A204.1 (cell line): ENCODE data around the gene STK11.

Source experiments
- FAIRE-seq: peaks from 2 replicates; lab custom pipeline; 2012; peaks lifted over from hg19 to GRCh38; lab: Jason Lieb, UNC

STK11 gene

DNA sequence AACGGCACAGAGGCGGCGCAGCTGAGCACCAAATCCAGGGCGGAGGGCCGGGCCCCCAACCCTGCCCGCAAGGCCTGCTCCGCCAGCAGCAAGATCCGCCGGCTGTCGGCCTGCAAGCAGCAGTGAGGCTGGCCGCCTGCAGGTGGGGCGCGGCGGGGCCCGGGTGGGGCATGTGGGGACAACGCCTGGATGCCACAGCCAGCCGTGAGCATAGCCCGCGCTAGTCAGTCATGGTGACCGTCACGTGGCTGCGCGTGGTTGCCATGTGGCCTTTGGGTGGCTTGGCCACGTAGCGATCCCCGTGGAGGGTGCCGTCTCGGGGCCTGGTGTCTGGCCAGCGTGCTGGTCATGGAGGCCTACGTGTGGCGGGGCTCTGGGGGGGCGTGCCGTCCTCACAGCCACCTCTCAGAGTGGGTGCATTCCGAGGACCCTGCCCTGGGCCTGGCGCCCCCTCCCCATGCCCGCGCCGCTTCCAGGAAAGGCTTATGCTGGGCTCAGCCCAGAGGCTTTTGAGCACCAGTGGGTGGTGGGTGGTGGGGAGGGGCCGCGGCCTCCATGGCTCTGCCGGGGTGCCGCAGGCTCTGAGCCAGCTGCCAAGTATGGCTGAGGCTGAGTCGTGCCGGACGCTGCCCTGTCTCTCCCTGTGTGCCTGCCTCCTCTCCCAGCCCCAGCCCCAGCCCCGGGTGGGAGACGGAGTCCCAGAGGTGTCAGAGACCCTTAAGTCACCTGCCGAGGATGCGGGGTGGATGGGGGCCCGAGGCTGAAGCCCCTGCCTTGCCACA, 21.1 kb downstream of the STK11 start:
- no peak for FAIRE-seq

DNA sequence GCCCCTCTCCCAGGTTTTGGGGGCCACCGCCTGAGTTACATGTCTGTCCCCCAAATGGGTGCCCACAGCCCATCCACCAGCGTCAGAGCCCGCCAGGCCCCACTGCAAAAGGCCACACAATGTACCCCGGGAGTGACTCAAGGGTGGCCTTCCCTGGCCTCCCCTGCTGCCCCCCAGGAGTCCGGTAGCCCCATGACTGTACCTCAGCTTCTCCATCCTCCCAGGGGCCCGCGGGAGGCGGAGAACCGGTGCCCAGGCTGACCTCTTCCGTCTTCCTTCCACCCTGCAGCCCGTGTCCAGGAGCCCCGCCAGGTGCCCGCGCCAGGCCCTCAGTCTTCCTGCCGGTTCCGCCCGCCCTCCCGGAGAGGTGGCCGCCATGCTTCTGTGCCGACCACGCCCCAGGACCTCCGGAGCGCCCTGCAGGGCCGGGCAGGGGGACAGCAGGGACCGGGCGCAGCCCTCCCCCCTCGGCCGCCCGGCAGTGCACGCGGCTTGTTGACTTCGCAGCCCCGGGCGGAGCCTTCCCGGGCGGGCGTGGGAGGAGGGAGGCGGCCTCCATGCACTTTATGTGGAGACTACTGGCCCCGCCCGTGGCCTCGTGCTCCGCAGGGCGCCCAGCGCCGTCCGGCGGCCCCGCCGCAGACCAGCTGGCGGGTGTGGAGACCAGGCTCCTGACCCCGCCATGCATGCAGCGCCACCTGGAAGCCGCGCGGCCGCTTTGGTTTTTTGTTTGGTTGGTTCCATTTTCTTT, 21.9 kb downstream of the STK11 start:
- no peak for FAIRE-seq

DNA sequence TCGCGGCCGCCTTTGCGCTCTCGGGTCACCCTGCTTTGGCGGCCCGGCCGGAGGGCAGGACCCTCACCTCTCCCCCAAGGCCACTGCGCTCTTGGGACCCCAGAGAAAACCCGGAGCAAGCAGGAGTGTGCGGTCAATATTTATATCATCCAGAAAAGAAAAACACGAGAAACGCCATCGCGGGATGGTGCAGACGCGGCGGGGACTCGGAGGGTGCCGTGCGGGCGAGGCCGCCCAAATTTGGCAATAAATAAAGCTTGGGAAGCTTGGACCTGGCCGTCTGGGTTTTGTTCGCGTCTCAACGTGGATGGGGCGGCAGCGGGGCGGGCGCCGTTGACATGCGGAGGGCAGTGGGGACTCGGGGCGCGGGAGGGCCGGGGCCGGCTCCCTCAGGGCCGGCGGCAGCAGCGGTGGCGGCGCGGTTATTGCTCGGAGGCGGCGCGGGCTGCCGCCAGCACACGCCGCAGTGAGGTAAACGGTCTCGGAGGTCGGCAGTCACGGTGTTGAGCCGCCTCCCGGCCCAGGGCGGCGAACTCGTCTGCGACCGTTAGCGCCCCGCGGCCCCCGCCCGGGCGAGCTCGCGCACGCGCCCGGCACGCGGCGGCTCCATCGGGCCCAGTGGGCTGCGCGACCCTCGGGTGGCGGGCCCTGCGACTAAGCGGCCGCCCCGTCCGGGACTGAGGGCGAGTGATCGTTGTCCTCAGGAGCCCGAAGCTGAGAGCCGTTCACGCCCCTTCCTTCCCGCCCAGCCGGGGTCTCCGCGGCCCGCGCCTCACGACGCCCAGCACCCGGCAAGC, 22.8 kb downstream of the STK11 start:
- FAIRE-seq = no peak

DNA sequence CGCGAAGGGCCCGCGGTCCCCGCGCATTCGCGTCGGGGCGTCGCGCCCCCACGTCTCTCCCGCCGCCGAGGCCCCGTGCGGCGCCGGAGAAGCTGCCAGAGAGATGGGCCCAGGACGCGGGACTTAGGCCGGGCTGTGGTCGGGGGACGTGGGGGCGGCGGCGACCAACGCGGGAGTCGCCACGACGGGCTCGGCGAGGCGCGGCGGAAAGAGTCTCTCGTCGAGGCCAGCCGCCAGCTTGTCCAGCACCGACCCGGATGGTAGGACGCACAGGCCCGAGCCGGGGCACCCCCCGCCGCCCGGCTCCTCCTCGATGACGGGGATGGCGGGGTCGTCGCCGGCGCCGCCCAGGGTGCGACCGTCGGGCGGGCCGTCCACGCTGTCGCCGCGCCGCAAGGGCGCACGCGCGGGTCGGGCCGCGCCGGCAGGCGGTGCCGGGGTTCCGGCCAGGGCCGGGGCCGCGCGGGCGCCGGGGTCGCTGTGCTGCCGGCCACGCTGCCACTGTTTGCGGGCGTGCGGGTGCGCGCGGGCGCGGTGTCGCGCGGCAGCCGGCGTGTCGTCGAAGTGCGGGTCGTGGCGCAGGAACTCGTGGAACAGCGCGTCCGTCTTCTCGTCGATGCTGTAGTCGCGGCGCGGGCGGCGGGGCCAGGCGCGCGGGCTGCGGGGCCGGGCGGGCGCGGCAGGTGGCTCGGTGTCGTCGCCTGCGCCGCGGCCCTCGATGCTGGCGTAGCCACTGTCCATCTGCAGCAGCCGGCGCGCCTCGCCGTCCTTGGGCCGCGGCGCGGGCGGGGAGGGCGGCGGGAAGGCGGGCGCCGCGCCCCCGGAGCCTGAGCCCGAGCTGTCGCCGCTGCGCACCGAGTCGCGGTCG, 23.7 kb downstream of the STK11 start:
- no peak for FAIRE-seq

DNA sequence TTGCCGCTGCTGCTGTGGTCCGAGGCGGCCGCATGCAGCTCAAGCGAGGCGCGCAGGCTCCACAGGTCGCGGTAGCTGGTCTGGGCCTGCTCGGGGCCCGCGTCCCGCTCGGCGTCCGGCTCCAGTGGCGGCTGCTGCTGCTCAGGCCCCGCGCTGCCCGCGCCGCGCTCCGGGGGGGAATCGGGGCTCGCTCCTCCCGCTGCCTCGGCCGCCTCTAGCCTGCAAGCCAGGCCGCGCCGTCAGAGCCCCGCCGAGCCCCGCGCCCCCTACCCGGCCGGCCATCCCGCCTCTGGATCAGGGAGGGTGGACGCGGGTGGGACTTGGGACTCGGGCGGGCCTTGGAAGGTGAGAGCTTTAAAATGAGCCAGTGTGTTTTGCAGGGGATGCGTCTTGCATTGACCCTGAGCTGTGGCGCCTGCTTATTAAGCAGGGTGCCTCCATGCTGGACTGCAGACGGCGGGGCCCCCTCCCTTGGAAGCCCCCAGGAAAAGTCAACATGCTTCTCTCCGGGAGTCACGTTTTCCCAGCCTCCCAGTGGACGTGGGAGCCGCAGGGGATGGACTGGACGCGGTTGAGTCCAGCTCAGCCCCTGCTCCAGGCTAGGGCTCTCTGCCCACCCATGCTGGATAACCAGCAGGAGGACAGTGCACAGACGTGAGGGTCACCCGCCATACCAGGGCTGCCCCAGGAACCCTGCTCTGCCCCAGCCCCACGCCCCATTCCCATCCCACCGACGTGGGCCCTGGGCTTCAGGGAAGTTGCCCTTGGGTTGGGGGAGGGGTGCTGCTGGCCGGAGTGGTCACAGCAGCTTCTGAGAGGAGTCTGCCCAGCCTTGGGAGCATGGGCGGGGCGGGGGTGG, 24.6 kb downstream of the STK11 start:
- FAIRE-seq = no peak

DNA sequence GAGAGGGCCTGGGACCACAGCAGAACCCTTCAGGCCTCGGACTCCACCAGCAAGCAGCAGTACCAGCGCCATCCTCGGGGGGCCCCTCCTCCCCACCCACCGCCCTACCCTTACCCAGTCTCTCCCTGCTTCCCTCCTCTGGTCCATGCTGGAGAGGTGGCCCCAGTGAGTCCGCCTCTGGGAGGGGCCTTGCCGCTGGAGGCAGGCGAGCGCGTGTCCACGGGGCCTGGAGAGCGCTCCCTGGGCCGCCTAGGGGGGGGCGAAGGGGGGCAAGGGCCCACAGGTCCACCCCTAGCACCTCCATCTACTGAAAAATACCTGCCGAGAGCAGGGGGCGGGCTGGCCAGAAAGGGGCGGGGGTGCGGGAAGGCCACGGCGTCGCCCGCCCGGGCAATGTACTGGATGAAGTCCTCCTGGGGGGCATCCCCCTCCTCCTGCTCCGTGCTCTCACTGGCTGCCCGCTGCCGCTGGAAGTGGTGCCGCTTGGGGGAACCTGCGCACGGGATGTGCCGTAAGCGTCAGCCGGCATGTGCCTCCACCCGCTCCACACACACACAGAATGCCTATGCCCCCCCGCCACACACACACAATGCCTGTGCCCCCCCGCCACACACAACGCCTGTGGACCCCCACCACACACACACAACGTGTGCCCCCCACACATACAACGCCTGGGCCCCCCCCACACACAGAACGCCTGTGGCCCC, 25.4 kb downstream of the STK11 start:
- FAIRE-seq = no peak

DNA sequence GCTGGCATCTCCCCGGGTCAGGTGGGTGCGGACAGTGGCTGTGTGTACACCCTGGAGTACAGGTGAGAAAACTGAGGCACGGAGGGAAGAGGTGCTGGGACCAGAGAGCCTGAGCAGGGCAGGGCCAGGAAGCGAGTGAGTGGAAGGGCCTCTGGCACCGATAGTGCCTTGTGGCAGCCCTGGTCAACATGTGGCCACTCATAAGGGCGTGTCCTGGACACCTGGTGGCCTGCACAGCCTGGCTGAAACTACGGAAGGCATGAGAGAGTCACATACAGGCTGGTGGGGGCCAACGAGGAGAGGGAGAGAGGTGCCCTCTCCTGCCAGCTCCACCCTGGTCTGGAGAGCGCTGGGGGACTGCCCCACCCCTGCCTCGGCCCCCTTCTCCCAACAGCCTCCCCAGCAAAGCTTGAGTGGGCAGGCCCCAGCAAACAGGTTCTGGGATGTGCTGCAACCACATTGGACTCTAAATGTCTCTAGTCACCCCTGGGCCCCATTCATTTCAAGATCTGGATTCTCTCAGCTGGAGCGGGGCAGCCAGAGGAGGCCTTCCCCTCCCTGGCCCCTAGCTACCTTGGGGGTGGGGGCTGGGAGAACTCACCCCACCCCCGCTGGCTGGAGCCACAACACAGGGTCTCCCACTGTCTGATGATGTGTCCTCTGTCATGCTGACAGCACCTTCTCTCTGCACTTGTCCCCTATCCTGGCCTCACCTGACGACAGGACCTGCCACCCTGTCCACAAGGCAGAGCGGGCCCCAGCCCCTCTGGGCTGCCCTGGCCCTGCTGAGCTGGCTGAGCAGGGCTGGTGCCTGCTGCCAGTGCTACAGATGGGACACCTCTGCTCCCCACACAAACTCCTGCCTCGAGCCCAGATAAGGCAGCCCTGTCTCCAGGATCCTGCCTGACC, 26.4 kb downstream of the STK11 start:
- FAIRE-seq = no peak

DNA sequence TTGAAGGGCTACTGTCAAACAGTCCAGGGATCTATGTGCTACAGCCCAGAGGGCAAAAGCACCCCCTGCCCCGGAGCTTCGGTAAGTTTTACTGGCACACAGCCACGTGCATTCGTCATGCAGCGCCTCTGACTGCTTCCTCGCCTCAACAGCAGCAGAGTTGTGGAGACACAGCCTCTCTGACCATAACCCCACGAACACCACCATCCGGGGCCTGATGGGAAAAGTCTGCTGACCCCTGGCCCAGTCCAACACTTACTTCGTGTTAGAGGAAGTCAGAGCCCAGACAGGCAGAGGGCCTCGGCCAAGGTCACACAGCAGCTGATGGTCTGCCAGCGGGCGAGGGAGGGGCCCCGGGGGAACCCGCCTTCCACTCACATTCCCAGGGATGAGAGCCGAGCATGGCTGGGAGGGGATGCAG, 27.1 kb downstream of the STK11 start:
- no peak for FAIRE-seq

DNA sequence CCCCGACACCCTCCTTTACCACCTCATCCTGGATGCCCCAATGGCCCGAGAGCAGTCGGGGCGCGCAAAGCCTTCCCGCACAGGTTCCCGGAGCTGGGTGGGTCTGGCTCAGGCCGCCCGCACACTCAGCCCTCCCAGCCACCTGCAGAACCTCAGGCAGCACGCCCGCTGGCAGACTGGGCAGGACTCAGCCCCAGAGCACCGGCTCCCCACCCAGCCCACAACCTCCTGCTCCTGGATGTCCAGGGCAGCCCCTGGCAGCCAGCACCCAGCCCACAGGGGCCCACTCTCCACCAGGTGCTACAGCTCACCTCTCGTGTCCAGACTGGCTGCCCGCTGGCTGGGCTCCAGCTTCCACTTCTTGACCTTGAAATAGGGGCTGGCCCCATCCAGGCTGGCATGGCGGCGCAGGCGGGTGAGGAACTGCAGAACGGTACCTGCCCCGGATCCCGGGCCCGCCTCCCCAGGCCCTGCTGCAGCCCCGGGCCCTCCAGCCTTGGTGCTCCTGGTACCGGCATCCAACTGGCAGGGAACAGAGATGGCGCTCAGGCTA, 27.6 kb downstream of the STK11 start:
- no peak for FAIRE-seq

DNA sequence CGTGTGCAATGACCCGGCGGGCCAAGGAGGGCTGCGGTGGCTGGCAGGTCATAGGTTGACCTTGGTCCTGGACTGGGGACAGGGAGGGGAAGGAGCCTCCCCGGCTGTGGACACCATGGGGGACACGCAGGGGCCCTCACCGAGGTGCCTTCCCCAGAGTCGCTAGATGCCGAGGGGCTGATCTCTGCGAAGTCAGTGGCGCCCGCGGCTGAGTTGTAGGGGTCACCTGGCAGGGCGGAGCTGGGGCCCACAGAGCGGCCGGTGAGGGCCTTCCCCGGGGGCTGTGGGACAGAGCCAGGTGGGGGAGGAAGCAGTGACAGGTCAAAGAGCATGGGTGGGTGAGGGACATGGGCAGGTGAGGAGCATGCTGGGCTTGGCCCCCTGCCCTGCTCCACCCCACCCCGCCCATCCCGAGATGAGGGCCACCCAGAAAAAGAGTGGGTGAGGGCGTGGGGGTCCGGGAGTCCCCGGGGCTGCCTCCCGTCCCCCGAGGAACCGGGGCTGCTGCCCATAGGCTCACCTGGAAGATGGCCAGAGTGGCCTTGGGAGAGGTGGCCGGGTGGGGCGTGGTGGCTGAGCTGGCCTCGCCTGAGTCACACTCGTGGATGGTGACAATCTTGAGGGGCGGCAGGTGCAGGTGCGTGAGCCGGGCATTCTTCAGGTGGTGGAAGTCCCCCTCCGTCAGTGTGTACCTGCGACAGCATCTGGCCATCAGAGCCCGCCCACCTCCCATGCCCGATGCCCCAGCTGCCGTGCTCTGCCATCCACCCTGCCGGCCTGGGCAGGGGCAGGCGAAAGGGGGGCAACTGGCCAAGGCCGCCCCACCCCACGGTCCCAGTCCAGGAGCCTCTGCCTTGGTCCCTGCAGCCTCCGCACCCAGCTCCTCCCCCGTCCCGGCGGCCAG, 28.7 kb downstream of the STK11 start:
- no peak for FAIRE-seq

DNA sequence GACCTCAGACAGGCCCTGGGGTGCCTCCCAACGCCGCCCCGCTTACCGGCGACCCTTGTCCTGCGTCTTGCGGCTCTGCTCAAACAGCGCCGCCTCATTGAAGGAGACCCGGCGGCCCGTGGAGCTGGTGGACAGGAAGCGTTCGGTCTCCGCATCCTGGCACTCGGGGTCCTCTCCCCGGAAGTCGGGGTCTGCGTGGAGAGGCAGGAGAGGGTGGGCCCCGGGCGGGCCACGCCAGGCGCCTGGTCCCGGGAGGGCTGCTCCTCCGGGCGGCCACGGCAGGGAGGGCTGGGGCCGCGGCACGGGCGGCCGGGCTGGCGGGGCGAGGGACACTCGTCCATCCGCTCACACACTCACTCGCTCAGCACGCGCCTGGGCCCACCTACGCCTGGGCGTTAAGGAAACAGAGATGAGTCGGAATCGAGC, 29.4 kb downstream of the STK11 start:
- no peak for FAIRE-seq

DNA sequence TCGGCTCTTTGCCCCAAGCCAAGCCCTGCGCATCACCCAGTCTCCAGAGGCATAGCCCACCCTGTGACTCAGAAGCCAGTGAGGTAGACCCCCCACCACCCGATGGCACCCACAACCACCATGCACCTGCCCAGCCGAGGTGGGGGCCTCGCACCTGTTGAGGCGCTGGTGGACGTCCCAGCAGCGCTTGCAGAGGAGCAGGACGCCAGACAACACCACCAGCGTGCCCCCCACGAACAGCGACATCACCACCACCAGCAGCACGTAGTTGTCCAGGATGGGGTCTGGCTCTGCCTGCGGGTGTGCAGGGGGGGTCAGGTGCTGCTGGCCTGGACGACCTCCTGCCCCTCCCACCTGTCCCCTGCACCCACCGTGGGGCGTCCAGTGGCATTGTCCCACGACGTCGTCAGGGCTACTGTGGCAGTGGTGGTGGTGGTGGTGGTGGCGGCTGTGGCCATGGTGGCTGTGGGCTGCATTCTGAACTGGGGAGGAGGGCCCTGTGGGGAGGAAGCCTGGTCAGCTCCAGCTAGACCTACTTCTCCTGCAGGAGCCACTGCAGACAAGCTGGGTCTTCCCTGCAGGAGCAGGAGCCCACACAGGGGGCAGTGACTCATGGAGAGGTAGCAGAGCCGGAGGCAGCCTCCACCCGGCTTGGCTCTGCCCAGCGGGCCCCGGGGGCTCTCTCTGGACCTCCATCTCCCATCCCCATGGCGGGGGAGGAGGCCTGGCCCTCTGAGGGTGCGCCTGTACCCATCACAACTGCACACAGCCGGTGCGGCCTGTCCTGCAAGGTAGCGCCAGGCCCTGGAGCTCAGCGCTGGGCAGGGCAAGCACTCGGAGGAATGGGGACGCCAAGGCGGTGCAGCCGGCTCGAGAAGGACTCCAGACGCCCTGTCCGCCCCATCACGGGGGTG, 30.3 kb downstream of the STK11 start:
- no peak for FAIRE-seq

DNA sequence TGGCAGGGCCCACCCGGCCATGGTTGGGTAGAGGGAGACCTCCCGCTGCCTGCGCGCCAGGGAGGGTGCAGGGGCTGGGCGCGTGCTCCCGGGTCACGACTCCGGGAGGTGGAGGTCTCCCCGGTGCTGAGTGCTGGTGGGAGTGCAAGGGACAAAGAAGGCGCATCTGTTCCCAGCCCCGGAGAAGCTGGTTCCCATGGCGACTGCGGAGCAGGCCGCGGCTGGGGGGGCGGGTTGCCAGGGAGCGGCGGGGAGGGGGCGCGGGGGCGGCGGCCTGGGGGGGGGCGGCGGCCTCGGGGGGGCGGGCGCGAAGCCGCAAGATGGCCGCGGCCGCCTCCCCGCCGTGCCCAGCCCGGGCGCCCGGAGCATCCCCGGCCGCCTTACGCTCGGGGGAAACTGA, 31.0 kb downstream of the STK11 start:
- FAIRE-seq = no peak

DNA sequence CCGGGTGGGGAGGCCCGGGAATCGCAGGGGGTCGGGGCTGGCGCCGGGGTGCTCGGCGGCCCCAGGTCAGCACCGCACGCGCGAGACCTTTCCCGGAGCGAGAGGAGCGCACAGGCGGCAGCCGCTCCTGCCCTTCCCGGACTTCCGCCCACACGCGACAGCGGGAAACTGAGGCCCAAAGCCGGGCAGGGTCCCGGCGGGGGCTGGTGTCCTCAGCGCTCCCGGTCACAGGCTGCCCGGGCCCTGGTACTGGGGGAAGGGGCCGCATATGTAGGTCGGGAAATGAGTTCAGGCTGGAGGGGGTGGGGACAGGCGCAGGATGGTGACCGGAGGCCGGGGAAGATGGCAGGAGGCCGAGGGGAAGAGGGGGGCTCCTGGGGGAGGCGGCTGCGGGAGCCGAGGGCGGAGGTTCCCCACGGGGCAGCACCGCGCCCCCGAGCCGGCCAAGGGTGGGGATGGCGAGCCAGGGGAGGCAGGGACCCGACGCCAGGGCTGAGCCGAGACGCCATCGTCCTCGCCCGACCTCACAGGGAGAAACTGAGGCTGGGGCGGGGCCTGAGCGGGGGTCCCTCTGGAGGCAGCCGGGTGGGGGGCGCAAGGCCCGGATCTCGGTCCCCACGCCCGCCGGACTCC, 31.6 kb downstream of the STK11 start:
- no peak for FAIRE-seq

DNA sequence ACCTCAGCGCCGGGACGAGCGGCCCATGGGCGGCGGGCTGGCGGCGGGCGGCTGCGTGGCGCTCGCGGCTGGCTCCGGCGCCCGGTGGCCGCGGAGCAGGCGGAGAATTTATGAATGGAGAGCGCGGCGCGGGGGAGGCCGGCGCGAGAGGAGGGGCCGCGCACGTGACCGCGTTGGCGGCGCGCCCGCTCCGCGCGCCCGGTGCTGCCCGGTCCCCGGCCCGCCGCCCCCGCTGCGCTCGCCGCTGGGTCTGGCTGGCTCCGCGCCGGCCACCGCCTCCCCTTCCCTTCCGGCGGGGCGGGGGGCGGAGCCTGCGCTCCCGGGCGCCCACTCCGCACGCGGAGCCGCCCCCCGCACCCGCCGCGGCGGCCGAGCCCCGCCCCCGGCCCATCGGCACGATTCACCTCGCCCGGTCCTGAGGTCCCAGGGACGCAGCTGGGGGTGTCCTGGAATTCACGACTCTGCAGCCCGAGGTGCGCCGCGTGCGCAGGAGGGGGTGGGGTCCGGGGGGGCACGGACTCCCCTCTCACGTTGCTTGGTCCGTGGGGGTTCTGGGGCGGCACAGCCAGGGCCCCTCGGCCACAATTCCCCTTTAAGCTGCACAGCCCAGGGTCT, 32.3 kb downstream of the STK11 start, which contains the start of gene CBARP:
Gene CBARP, minus strand, starts transcription at position 252 of the 615 bp plus-strand sequence. CDS start 1,905 bp downstream, outside the sequence.
- no peak for FAIRE-seq
